IPS-20b (cell line): ENCODE results near the gene NTRK2.

Experiments
- H3K27ac ChIP-seq: one replicate; pipeline ENCODE4 v1.5.1; 2013; ENCODE audit warnings: low read length
- H3K27me3 ChIP-seq: 2 replicates; pipeline ENCODE4 v1.6.1; 2013; ENCODE audit warnings: mild to moderate bottlenecking, low read length, inconsistent platforms; ENCODE audit not compliant: insufficient read depth
- H3K36me3 ChIP-seq: 2 replicates; pipeline ENCODE4 v1.6.1; 2013; ENCODE audit warnings: low read depth, mild to moderate bottlenecking, inconsistent platforms, low read length, moderate library complexity; ENCODE audit not compliant: insufficient read depth
- H3K4me1 ChIP-seq: 2 replicates; pipeline ENCODE4 v1.6.1; 2013; ENCODE audit warnings: mild to moderate bottlenecking, control low read depth, inconsistent platforms, low read length, moderate library complexity; ENCODE audit not compliant: insufficient read depth
- H3K4me3 ChIP-seq: 2 replicates; pipeline ENCODE4 v1.5.1; 2013; ENCODE audit warnings: mild to moderate bottlenecking, low read length, inconsistent platforms
- H3K9ac ChIP-seq: 2 replicates; pipeline ENCODE4 v1.6.1; 2013; ENCODE audit warnings: low read depth, mild to moderate bottlenecking, inconsistent platforms, low read length, moderate library complexity
- H3K9me3 ChIP-seq: 2 replicates; pipeline ENCODE4 v1.6.1; 2013; ENCODE audit warnings: mild to moderate bottlenecking, low read depth, low read length, inconsistent platforms; ENCODE audit not compliant: insufficient read depth

The NTRK2 gene

DNA sequence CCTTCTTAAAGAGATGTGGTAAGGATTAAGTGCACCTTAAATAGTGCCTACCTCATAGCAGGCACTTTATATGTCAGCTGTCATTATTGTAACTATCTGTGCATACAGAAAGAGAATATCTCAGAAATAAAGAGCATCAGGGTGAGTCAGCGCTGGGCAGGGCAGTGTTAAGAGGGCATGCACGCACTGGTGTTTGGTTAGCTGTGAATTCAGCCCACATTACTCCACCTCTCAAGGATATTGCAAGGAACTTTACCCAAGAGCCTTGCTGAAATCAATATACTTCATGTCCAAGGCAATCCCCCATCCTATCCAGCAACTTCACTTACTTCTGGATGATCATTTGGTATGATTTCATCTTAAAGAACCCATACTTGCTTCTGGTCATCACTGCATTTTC lies 300.9 kb downstream of the NTRK2 start:
- Histone ChIP-seq H3K9me3 (no peaks in the 10 kb centered on the region), H3K27ac (no peak overlapping the region), H3K4me1 (no peaks in the 10 kb centered on the region)

DNA sequence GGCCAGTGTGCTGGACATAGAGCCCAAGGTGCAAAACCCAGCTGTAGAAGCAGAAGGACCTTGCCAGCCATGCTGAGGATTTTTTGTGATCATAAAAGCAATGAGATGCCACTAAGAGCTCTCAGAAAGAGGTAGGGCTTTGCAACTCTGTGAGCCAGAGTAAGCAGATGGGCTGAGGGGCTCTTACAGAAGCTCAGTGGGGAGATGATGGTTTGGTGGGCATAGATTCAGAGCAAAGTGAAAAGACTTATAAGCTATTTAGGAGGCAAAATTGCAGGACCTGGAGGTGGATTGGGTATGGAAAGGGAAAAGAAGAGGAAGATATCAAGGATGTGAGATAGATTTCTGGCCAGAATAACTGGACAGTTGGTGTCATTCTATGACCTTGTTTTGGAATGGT lies 302.0 kb downstream of the NTRK2 start:
- Histone ChIP-seq H3K27me3 (no peaks in the 10 kb centered on the region), H3K27ac (no peak overlapping the region), H3K4me1 (no peaks in the 10 kb centered on the region), H3K4me3 (no peak overlapping the region), H3K36me3 (no peaks in the 10 kb centered on the region), H3K9ac (no peak overlapping the region), H3K9me3 (no peaks in the 10 kb centered on the region)

More for the DNA sequence above, 300.9 kb downstream of the NTRK2 start:
- Histone ChIP-seq H3K4me3 (no peak overlapping the region), H3K27me3 (no peaks in the 10 kb centered on the region), H3K9ac (no peak overlapping the region), H3K36me3 (no peaks in the 10 kb centered on the region)

DNA sequence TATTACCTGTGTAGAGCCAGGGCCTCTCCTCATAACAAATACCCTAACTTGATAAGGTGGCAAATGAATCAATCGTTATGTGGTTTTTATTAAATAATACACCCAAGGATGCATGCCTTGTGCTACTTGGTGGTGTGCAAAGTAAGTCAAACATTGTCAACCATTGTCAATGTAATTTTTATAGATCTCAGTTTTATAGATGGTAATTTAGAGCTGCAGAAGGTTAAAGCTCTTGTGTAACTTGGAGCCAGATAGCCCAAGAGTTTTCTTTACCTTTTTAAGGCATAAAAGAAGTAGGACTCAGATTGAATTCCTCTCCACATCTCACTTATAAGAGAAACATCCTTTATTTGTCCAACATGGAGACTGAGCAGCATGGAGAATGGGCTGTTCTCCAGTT lies 304.7 kb downstream of the NTRK2 start:
- Histone ChIP-seq H3K4me1 (no peaks in the 10 kb centered on the region), H3K4me3 (no peak overlapping the region), H3K27ac (no peak overlapping the region), H3K27me3 (no peaks in the 10 kb centered on the region), H3K36me3 (no peaks in the 10 kb centered on the region), H3K9me3 (no peaks in the 10 kb centered on the region), H3K9ac (no peak overlapping the region)

DNA sequence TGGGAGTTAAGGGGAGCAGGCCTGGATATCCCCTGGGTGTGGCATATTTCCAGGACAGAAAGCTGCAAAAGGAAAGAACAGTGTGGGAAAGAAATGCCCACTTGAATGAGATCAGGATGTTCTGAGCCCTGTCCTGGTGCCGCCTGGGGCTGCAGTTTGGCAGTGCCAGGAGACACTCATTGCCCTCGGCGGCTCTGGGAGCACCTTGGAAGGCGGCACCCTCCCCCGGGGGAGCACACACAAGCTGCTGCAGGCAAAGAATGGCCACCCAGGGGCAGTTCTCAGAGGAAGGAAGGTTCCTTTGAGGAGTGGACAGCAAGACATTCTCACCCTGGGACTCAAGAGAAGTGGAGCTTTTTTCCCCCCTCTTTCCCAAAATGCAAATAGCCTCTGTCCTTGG lies 305.3 kb downstream of the NTRK2 start:
- Histone ChIP-seq H3K9me3 (no peaks in the 10 kb centered on the region), H3K27me3 (no peaks in the 10 kb centered on the region), H3K27ac (no peak overlapping the region), H3K9ac (no peak overlapping the region), H3K4me3 (no peak overlapping the region), H3K36me3 (no peaks in the 10 kb centered on the region), H3K4me1 (no peaks in the 10 kb centered on the region)

DNA sequence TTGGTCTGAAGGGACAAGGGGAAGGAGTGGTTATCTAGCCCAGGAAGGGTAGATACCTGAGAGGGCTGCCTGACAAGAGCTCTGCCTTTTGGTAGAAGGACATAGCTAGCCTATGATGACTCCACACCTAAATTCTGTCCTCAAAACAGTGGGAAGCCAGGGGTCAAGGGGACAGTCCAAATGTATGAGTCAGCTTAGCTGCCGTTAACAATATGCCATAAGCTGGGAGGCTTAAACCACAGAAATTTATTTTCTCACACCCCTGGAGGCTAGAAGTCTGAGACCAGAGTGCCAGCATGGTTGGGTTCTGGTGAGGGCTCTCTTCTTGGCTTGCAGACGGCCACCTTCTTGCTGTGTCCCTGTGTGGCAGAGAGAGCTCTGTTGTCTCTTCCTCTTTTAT lies 306.4 kb downstream of the NTRK2 start:
- Histone ChIP-seq H3K9ac (no peak overlapping the region), H3K27me3 (no peaks in the 10 kb centered on the region), H3K36me3 (no peaks in the 10 kb centered on the region), H3K9me3 (no peaks in the 10 kb centered on the region), H3K4me3 (no peak overlapping the region), H3K4me1 (no peaks in the 10 kb centered on the region), H3K27ac (no peak overlapping the region)

DNA sequence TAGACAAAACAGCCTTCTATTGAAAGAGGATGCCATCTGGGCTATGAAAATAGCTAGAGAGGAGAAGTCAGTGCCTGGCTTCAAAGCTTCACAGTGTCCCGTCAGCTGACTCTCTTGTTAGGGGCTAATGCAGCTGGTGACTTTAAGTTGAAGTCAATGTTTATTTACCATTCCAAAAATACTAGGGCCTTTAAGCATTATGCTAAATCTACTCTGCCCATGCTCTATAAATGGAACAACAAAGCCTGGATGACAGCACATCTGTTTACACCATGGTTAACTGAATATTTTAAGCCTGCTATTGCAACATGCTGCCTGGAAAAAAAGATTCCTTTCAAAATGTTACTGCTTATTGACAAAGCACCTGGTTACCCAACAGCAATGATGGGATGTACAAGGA lies 309.1 kb downstream of the NTRK2 start:
- H3K9me3 ChIP-seq, result no peaks in the 10 kb centered on the region

DNA sequence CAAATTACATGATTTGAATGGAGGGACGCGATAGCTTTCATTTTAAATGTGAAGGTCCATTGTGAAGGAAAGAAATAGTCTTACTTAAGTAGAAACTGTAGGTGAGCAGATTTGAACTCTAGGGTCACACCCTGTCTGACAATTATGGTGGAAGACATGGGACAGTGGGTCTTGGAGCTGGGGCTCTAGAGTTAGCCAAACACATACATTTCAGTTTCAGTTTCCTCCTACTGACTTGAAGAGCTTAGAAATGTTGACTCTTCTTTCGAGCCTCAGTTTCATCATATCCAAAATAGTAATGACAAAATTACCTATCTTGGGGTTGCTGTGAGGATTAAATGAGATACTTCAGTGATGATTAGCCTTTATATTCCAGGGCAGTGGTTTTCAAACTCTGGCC lies 314.2 kb downstream of the NTRK2 start:
- no peak overlapping the region for H3K27ac ChIP-seq
- H3K9me3 ChIP-seq, result no peaks in the 10 kb centered on the region
- H3K4me1 ChIP-seq, result no peaks in the 10 kb centered on the region
- no peaks in the 10 kb centered on the region for H3K36me3 ChIP-seq
- no peak overlapping the region for H3K4me3 ChIP-seq
- no peak overlapping the region for H3K9ac ChIP-seq
- no peaks in the 10 kb centered on the region for H3K27me3 ChIP-seq

More for the DNA sequence above, 309.1 kb downstream of the NTRK2 start:
- Histone ChIP-seq H3K27ac (no peak overlapping the region), H3K4me1 (no peaks in the 10 kb centered on the region), H3K27me3 (no peaks in the 10 kb centered on the region), H3K9ac (no peak overlapping the region), H3K4me3 (no peak overlapping the region), H3K36me3 (no peaks in the 10 kb centered on the region)

DNA sequence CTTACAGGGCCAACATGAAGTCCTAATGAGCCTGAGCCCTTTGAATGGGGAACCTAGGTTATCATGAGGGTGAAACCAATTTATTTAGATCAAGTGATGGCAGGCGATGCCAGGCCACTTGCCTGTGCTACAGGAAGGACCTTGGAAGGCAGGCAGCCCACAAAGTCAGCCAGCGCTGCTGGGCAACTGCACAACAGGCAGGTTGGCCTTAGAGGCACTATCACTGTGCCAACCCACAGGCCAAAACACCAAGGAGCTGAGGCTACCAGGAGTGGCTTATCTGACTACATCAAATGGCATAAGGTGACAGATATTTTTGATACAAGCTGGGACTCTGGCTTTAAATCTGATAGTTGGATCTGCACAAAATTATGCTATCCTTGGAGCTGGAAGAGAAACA lies 319.1 kb downstream of the NTRK2 start:
- Histone ChIP-seq H3K4me3 (no peak overlapping the region), H3K9ac (no peak overlapping the region), H3K9me3 (no peaks in the 10 kb centered on the region), H3K27ac (no peak overlapping the region), H3K27me3 (no peaks in the 10 kb centered on the region), H3K4me1 (no peaks in the 10 kb centered on the region), H3K36me3 (no peaks in the 10 kb centered on the region)

DNA sequence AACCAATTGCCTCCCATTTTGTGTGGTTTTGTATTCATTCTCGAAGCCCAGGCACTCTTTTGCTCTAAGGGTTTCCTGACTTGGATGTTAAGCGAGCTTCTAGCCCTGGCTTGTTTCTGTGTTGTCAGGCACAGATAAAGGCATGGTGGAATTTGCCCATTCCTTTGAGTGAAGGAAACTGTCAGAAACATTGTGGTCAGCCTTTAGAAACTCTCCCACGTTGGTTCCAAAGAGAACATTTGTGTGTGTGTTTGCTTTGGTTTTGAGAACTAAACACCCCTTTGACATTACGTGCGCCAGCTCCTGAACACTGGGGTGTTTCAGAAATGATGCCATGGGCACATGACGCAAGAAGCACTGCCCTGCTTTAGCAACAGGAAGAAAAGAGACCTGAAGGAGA lies 320.9 kb downstream of the NTRK2 start:
- Histone ChIP-seq H3K9me3 (no peaks in the 10 kb centered on the region), H3K4me1 (no peaks in the 10 kb centered on the region), H3K27ac (no peak overlapping the region), H3K27me3 (no peaks in the 10 kb centered on the region), H3K4me3 (no peak overlapping the region), H3K36me3 (no peaks in the 10 kb centered on the region), H3K9ac (no peak overlapping the region)

DNA sequence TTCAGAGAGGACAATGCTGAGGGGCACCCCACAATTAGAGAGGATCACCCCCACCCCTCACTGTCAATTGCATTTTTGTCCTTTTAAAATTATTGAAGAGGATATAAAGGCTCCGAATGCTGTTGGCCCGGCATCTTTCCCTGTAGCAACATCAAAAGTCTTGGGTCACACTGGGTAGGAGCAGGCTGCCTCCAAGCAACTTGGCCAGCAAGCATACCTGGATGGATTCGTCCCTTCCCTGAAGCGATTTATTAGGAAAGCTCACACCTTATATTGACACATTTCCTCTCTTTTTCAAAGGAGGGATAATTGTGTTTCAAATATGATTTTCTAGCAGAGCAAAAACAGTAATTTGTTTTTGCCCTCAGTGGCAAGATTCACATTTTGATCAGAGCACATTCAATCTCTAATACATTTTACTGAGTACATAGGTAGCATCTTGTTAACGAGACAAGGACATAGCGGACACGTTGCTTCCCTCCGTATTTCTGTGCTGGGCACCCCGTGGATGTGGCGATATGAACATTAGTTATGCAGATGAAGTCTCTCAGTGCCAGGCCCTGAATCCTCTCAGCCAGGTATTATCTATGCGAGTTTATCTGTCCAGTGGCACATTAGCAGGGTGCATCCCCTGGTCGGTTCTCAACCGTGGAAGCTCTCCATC lies 321.5 kb downstream of the NTRK2 start:
- H3K9ac ChIP-seq, result no peak overlapping the region
- H3K27ac ChIP-seq, result no peak overlapping the region
- H3K4me1 ChIP-seq, result no peaks in the 10 kb centered on the region
- no peak overlapping the region for H3K4me3 ChIP-seq
- no peaks in the 10 kb centered on the region for H3K36me3 ChIP-seq
- no peaks in the 10 kb centered on the region for H3K27me3 ChIP-seq
- H3K9me3 ChIP-seq, result no peaks in the 10 kb centered on the region

DNA sequence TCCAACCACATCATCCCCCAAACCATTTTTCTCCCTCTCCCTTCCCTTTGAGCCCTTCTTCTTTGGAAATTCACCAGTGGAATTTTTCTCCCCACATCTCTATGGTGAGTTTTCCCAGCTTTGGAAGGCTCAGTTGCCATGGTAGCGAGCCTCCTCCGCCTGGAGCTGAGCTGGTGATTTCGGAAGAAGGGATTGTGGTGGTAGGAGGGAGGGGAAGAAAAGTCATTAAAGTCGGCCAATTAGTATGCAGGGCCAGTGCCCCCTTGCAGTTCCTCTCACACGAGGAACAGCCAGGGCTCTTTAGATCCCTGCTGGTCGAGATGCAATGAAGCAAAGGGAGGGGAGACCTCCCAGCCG lies 322.0 kb downstream of the NTRK2 start:
- no peaks in the 10 kb centered on the region for H3K36me3 ChIP-seq
- no peaks in the 10 kb centered on the region for H3K9me3 ChIP-seq
- H3K27ac ChIP-seq, result no peak overlapping the region
- no peak overlapping the region for H3K9ac ChIP-seq
- H3K4me1 ChIP-seq, result no peaks in the 10 kb centered on the region
- no peaks in the 10 kb centered on the region for H3K27me3 ChIP-seq
- no peak overlapping the region for H3K4me3 ChIP-seq

DNA sequence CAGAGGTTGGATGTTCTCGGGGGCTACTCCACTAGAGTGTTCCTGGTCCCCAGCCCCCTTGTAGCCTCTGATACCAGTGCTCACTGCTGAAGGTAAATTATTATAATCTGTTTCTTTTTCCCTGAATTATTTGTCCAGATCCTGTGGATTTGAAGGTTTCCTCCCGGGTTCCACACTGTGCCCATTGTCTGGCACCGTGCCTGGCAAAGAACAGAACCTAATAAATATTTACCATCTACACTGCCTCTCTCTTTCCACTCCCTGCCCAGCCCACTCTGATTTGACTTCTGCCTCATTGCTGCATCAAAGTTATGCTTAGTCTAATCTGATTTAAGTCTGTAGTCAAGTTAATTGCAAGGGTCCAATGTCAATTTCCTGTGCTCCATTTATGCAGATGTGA lies 322.9 kb downstream of the NTRK2 start:
- Histone ChIP-seq H3K36me3 (no peaks in the 10 kb centered on the region), H3K27me3 (no peaks in the 10 kb centered on the region), H3K9ac (no peak overlapping the region), H3K4me1 (no peaks in the 10 kb centered on the region), H3K27ac (no peak overlapping the region), H3K4me3 (no peak overlapping the region), H3K9me3 (no peaks in the 10 kb centered on the region)
